D341Med (cell line): ENCODE results near the gene KLHL13.
"Not testable (repeated sequence)": the region's sequence is repeated elsewhere in the genome, so short reads cannot be mapped to it uniquely, and the experiment has no call there.

Experiments used
- DNase-seq: peaks from one replicate; pipeline ENCODE4 v3.0.0; 2012; ENCODE audit warnings: low spot score

The KLHL13 gene

DNA sequence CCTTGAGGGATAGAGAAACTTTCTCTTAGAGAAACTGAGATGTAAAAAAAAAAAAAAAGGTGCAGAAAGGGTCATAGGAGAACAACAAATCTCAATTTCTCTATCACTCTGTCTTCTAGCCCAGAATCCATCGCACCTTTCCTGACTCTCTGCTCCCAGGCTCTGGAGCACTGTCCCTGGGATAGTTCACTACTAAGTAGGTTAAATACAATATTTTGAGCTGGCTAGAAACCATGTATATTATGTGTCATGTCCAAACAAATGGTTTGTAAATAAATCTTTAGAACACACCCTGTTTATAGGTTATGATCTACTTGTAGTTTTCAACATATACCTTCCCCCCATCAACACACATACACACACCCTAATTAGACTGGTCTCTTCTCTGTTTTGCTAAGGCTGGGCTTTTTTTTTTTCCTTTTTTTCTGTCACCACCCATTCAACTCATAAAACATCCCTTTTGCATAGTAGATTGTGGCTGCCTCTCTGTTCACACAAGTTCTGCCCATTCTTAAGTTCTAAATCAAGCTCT, 124.4 kb downstream of the KLHL13 start:
- DNase-seq: no peak

GRCh38 chrX:117990438-117990837, 126.2 kb downstream of the KLHL13 start:
- DNase-seq: no peak

GRCh38 chrX:117989512-117989911, 127.1 kb downstream of the KLHL13 start:
- DNase-seq: no peak

DNA sequence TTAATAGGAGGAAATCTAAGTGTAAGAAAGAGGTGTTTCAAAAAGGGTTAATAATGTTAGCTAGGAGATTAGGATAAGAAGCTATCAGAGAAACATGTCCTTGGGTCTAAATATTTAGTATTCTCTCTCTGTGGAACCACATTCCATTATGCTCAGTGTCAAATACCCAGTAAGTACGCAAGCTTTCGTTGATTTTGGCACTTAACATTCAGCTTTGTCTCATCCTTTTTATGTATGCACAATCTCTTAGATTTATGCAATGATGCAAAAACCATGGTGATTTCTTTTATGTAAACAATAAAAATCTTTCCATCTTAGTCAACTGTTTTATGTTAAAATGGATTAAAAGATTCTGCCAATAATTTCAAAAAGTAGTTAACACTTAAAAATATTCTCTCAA, 129.2 kb downstream of the KLHL13 start:
- DNase-seq: no peak

GRCh38 chrX:117985241-117985640, 131.4 kb downstream of the KLHL13 start:
- DNase-seq: no peak

DNA sequence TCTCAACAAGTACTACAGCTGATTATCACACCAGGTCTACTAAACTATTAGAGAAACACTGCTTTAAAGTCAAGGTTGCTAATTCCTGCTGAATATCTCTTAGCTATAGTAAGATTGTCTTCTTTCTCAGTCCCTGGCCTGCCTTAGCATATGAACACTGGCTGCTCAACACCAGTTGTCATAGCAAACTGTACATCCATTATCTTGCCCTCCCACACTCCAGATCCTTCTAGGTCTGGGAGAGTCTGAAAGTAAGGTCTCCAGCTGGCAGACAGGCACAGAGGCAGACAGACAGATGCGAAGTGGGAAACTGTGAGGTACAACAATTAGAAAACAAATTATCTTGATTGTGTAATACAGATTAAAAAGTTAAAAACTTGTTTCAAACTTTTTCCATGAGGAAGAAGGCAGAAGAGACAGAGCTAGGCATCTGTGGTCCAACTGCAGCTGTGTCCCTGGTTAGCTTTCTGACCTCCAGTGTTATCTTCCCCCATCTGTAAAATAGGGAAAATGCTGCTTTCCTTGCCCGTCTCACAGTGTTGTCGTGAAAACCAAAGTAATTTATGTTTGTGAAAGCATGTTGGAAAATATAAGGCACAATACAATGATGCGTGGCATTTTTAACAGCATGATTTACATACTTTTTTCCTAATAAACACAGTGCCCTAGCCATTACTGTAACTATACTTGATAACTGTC, 133.8 kb downstream of the KLHL13 start:
- DNase-seq: no peak

- DNase-seq: no peak
These were observed 138.2 kb downstream of the KLHL13 start for GRCh38 chrX:117978402-117978801.

GRCh38 chrX:117977526-117977925, 139.1 kb downstream of the KLHL13 start:
- DNase-seq: no peak

DNA sequence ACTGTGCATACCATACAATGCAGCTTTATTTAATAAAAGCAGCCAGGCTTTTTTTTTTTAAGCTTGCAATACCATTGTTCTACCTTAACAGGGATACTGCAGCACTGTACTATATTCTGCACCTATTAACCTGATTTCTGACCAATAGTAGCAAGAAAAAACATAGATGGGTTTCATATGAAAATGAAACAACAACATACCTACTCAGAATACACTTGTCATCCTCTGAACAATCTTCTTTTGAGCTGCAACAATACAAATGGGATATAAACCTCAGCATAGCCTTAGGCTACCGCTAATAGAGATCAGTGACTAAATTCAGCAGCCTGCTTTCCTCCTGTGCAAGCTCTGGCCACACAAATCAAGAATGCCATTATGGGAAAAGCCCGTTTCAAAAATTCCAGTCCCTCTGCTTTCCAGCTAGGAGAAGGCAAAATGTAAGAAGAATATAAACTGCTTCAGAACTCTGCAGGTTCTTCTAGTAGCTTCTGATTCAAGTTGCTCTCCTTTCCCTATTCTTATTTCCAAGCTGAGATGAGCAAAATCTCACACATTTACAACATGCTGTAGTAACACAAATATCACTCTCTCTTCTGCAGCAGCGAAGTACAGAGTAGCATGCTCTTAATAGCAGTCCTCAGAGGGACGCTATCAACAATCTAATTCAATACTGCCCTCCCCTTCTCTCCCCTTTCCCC, 143.4 kb downstream of the KLHL13 start:
- DNase-seq: no peak

GRCh38 chrX:117972711-117973109, 143.9 kb downstream of the KLHL13 start:
- DNase-seq: no peak

DNA sequence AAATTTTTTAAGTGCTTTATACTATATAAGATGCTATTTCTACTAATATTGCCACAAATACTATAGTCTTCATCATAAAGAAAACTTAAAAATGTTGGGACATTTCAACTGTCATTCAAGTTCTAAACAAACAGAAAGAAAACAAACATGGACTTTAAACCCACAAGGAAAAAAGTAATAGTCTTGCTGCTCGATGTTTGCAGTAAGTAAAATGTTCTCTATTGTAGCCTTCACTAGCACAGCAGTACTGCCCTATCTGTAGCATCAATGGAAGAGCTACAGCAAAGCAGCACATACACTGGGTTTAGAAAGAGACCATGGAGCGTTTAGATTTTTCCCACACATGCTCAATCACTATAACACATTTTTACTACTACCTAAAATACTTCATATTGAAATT, 146.8 kb downstream of the KLHL13 start:
- DNase-seq: no peak

- DNase-seq: no peak
These were observed 147.3 kb downstream of the KLHL13 start for GRCh38 chrX:117969328-117969727.

- DNase-seq: no peak
These were observed 157.6 kb downstream of the KLHL13 start for GRCh38 chrX:117959045-117959444.

GRCh38 chrX:117957128-117957527, 159.5 kb downstream of the KLHL13 start:
- no peak for DNase-seq

GRCh38 chrX:117939296-117939695, 177.3 kb downstream of the KLHL13 start:
- not testable (repeated sequence) for DNase-seq

- DNase-seq: no peak
These were observed 180.5 kb downstream of the KLHL13 start for GRCh38 chrX:117936118-117936517.

DNA sequence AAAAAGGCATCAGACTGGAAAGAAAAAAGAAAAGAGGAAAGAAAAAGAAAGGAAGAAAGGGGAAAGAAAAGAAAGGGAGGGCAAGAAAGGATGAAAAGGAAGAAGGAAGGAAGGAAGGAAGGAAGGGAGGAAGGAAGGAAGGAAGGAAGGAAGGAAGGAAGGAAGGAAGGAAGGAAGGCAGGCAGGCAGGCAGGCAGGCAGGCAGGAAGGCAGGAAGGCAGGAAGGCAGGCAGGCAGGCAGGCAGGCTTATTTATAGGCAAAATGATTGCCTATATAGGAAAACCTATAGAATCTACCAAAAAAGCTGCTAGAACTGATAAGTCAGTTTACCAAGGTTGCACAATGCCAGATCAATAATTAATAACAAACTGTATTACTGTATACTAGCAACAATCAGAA, 186.5 kb downstream of the KLHL13 start:
- DNase-seq: not testable (repeated sequence)

DNA sequence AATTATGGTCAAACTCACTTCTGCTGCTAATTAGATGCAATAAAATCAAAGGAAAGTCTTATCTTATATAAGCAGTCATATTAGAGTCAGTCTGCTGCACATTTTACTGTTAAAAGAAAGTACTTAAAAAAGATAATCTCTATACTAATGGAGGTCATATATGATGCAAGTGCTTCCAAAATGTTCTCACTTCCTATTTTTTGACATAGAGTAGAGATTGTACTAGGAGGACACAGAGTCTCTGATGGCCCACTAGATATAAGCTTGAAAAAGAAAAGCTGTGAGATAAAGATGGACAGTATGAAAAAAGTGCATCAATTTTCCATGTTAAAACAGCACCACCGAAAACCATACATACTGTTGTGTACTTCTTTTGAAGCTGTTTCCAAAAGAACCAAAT, 196.9 kb downstream of the KLHL13 start:
- no peak for DNase-seq

DNA sequence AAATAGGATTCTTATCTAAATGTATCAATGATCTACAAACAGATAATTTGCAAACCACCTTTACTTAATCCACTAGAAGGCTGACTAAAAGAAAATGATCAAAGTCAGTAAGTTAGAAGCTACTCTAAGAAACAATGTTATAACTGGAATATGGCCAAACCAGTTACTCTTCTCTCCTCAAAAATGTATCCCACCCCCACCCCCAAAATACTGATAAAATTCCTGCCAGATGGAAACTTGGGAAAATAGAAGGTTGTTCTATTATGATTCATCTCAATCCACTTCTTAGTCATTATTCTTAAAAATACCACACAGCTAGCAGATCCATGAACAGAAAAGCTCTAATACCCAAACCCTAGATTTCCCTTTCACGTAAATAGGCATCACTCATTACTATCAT, 206.4 kb downstream of the KLHL13 start:
- DNase-seq: no peak

DNA sequence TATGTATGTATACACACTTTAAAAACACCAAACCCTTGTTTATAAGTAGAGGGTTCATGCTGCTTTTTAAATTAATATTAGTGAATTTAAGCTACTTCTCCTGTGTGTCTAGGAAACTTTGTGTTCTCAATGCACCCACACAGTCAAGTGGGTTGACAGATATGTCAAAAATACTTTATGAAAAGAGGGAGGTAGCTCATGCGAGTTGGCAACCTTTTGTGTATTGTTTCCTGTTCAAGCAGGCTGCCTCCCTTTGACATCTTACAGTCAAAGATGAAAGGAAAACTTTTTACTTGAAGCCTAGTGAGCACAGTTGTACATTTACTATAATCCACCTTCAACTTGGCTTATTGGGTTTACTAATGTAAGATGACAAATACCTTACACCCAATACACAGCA, 218.4 kb downstream of the KLHL13 start:
- no peak for DNase-seq

GRCh38 chrX:117895418-117895817, 221.2 kb downstream of the KLHL13 start:
- no peak for DNase-seq

- no peak for DNase-seq
These were observed 224.1 kb downstream of the KLHL13 start for GRCh38 chrX:117892469-117892868.

DNA sequence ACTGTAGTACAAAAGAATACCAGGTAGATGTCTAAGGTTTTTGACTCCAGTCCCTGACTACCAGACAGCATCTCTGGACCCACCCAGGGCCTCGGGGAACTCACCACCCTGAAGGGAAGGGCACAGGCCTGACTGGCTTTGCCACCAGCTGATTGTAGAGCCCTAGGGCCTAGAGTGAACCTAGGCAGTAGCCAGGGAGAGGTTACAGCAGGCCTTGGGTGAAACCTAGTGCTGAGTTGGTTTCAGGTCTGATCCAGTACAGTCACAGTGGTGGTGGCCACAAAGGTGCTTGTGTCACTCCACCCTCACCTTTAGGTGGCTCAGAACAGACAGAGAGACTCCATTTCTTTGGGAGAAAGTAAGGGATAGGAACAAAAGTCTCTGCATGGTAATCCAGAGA, 244.8 kb downstream of the KLHL13 start:
- no peak for DNase-seq

- no peak for DNase-seq
These were observed 256.1 kb downstream of the KLHL13 start for GRCh38 chrX:117860517-117860916.
